WTC11 (cell line): ENCODE data around the gene PSD4. TPM values are rescaled to one million over a fixed set of nuclear protein-coding genes. Genes with fewer than 3 reads are reported as not detected.

ENCODE experiments used
- ATAC-seq: fragments of 200-7000 bp; cut with Tn5 transposase; 2 replicates; pipeline ENCODE4 v1.10.0; 2021; ENCODE audit warnings: mild to moderate bottlenecking, moderate library complexity
- CTCF ChIA-PET: fragments of 300-600 bp; sonication (Branson Sonifier 250); formaldehyde crosslinking; loops from one replicate; lab custom pipeline; 2021; ENCODE audit warnings: antibody characterized with exemption; lab: Charles Lee
- POLR2A ChIA-PET: fragments of 350-600 bp; sonication (Branson Sonifier 250); formaldehyde crosslinking; loops from one replicate; lab custom pipeline; 2021; ENCODE audit warnings: antibody characterized with exemption; lab: Charles Lee
- DNase-seq: peaks from one replicate; pipeline ENCODE4 v3.0.0; 2021; ENCODE audit warnings: low spot score
- H3K27ac Mint-ChIP-seq: 2 replicates; pipeline ENCODE4 v1.8.0; 2021; ENCODE audit warnings: mixed read lengths
- H3K27me3 Mint-ChIP-seq: 2 replicates; pipeline ENCODE4 v1.8.0; 2021; ENCODE audit warnings: low read depth, mild to moderate bottlenecking, moderate library complexity, mixed read lengths
- H3K36me3 Mint-ChIP-seq: 2 replicates; pipeline ENCODE4 v1.8.0; 2021; ENCODE audit warnings: mixed read lengths
- H3K4me1 Mint-ChIP-seq: 2 replicates; pipeline ENCODE4 v1.8.0; 2022; ENCODE audit warnings: mixed read lengths
- H3K4me3 Mint-ChIP-seq: 2 replicates; pipeline ENCODE4 v1.8.0; 2021; ENCODE audit warnings: mild to moderate bottlenecking, moderate library complexity, mixed read lengths
- H3K9me3 Mint-ChIP-seq: 2 replicates; pipeline ENCODE4 v1.8.0; 2021; ENCODE audit warnings: mixed read lengths
- ATF6 ChIP-seq: sonication (generic); formaldehyde crosslinking; IDR thresholded peaks from 2 replicates; pipeline ENCODE4 v1.8.1; 2023; ENCODE audit warnings: mild to moderate bottlenecking, missing genetic modification reagents
- ELF4 ChIP-seq: sonication (generic); formaldehyde crosslinking; IDR thresholded peaks from 2 replicates; pipeline ENCODE4 v1.8.1; 2022; ENCODE audit warnings: low read depth, mild to moderate bottlenecking, moderate library complexity, missing genetic modification reagents
- ETV6 ChIP-seq: sonication (generic); formaldehyde crosslinking; IDR thresholded peaks from 2 replicates; pipeline ENCODE4 v1.8.1; 2022; ENCODE audit warnings: mild to moderate bottlenecking, missing genetic modification reagents
- GABPB1 ChIP-seq: sonication (generic); formaldehyde crosslinking; IDR thresholded peaks from 2 replicates; pipeline ENCODE4 v1.8.1; 2023; ENCODE audit warnings: mild to moderate bottlenecking, missing genetic modification reagents
- HMGA2 ChIP-seq: fragments of 250-450 bp; sonication (Bioruptor Pico); IDR thresholded peaks from 2 replicates; pipeline ENCODE4 v1.4.0; 2021; ENCODE audit warnings: mild to moderate bottlenecking, moderate library complexity
- JAZF1 ChIP-seq: fragments of 250-450 bp; sonication (Bioruptor Pico); IDR thresholded peaks from 2 replicates; pipeline ENCODE4 v1.9.0; 2021; ENCODE audit warnings: moderate library complexity, mild to moderate bottlenecking, inconsistent platforms
- NR3C1 ChIP-seq: sonication (generic); formaldehyde crosslinking; conservative IDR thresholded peaks from 2 replicates; pipeline ENCODE4 v1.8.1; 2023; ENCODE audit warnings: low read depth, mild to moderate bottlenecking, missing genetic modification reagents
- SP1 ChIP-seq: sonication (generic); formaldehyde crosslinking; conservative IDR thresholded peaks from 2 replicates; pipeline ENCODE4 v1.8.1; 2022; ENCODE audit warnings: missing genetic modification reagents
- TP53 ChIP-seq: sonication (generic); formaldehyde crosslinking; IDR thresholded peaks from 2 replicates; pipeline ENCODE4 v1.8.1; 2023; ENCODE audit warnings: mild to moderate bottlenecking, missing genetic modification reagents
- ZNF232 ChIP-seq: sonication (generic); formaldehyde crosslinking; IDR thresholded peaks from 2 replicates; pipeline ENCODE4 v1.8.0; 2022; ENCODE audit warnings: mild to moderate bottlenecking, missing genetic modification reagents
- total RNA-seq: library from RNA; stranded (reverse); gene quantifications from 3 replicates; pipeline ENCODE4 v1.2.3, GENCODE V29; 2021
- TF ChIP-seq, protein P1 (sequence below): sonication (generic); formaldehyde crosslinking; IDR thresholded peaks from 2 replicates; pipeline ENCODE4 v1.8.0; 2022; ENCODE audit warnings: mild to moderate bottlenecking, missing genetic modification reagents
- TF ChIP-seq, protein P2 (sequence below): sonication (generic); formaldehyde crosslinking; IDR thresholded peaks from 2 replicates; pipeline ENCODE4 v1.8.1; 2023; ENCODE audit warnings: mild to moderate bottlenecking, moderate library complexity, missing genetic modification reagents

PSD4 gene
- total RNA-seq, 1 experiment from 2014 or later: 1.5 TPM

DNA sequence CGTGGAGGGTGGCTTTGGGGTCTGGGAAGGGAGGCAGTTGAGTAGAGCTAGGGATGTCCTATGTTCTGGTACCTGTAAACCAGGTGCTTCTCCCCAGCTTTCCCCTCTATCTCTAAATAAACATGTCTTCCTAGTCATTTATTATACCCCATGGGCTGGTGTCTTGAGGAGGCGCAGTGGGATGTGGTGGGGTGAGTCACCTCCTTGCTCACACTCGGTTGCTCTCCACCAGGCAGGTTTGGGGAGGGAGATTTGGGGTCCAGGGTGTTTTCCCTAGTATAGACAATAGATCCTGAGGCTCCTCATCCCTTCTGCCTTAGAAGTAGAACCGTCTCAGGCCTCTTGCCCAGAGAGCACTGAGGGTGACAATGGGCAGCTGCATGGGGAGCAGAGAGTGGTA is 5.1 kb downstream of the PSD4 start:
- POLR2A ChIA-PET: no interaction called here
- CTCF ChIA-PET: interaction anchor here (5.3 kb wide), 1 partner anchor 42 kb away, joined by 42 read pairs; no protein-coding TSS in a partner anchor

DNA sequence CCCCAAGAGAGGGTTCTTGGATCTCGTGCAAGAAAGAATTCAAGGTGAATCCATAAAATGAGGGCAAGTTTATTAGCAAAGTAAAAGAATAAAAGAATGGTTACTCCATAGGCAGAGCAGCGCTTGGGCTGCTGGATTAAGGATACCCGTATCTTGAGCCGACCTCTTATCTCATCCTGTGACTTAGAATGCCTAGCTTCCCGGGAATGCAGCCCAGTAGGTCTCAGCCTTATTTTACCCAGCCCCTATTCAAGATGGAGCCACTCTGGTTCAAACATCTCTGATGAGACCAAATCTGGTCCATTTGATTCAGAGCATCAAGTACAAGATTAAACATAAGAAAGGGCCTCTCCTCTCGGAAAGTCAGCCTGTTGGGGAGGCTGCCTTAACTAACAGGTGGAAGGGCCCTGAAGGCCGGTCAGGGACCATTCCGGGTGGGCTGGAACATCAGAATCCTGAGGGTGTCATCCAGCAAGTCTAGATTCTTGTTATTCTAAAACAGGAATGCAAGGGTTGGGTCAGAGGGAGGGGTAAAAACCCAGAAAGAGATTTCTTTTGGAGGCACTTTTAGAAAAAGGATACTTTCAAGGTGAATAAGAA is 5.8 kb downstream of the PSD4 start:
- POLR2A ChIA-PET: no interaction called here
- no peaks in the 10 kb centered on the region; the same call in 1 of the 2 replicates for H3K27me3 Mint-ChIP-seq
- H3K9me3 Mint-ChIP-seq: no peaks in the 10 kb centered on the region
- DNase-seq (no peak), ATAC-seq (no peak)
- no peaks in the 10 kb centered on the region for H3K36me3 Mint-ChIP-seq
- H3K27ac Mint-ChIP-seq: no peak overlapping the region
- no peak for TF ChIP-seq ATF6 (CRISPR knock-in tag)
- CTCF ChIA-PET: interaction anchor here (0.8 to 2.5 kb wide), 4 partner anchors 19 to 100 kb away, joined by 3 to 21 read pairs (median 14); no protein-coding TSS in a partner anchor
- no peak overlapping the region for H3K4me3 Mint-ChIP-seq
- peaks cover 19% of the 10 kb centered on the region for H3K4me1 Mint-ChIP-seq

More for the DNA sequence above, 5.1 kb downstream of the PSD4 start:
- Mint-ChIP-seq H3K9me3 (no peaks in the 10 kb centered on the region), H3K4me3 (no peak overlapping the region), H3K27ac (no peak overlapping the region), H3K4me1 (peaks cover 19% of the 10 kb centered on the region), H3K36me3 (no peaks in the 10 kb centered on the region), H3K27me3 (no peaks in the 10 kb centered on the region; the same call in 1 of the 2 replicates)
- no peak for TF ChIP-seq JAZF1 (CRISPR knock-in tag)
- no peak for TF ChIP-seq ELF4 (CRISPR knock-in tag)
- TF ChIP-seq SP1 (CRISPR knock-in tag): no peak
- TF ChIP-seq, protein P1, sequence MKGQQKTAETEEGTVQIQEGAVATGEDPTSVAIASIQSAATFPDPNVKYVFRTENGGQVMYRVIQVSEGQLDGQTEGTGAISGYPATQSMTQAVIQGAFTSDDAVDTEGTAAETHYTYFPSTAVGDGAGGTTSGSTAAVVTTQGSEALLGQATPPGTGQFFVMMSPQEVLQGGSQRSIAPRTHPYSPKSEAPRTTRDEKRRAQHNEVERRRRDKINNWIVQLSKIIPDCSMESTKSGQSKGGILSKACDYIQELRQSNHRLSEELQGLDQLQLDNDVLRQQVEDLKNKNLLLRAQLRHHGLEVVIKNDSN: no peak
- no peak for TF ChIP-seq NR3C1
- no peak for ATAC-seq
- no peak for DNase-seq

GRCh38 chr2:113180131-113180946 is 6.6 kb downstream of the PSD4 start:
- Mint-ChIP-seq H3K27ac (no peak overlapping the region), H3K9me3 (no peaks in the 10 kb centered on the region), H3K4me1 (peaks cover 17% of the 10 kb centered on the region)

GRCh38 chr2:113181258-113182051 is 7.7 kb downstream of the PSD4 start:
- Mint-ChIP-seq H3K27me3 (no peaks in the 10 kb centered on the region; the same call in 1 of the 2 replicates), H3K36me3 (no peaks in the 10 kb centered on the region), H3K4me1 (peaks cover 13% of the 10 kb centered on the region), H3K27ac (no peak overlapping the region), H3K4me3 (no peak overlapping the region), H3K9me3 (no peaks in the 10 kb centered on the region)
- TF ChIP-seq HMGA2 (no peak), ZNF232 (CRISPR knock-in tag) (no peak), ETV6 (CRISPR knock-in tag) (no peak), TP53 (no peak)
- TF ChIP-seq, protein P2, sequence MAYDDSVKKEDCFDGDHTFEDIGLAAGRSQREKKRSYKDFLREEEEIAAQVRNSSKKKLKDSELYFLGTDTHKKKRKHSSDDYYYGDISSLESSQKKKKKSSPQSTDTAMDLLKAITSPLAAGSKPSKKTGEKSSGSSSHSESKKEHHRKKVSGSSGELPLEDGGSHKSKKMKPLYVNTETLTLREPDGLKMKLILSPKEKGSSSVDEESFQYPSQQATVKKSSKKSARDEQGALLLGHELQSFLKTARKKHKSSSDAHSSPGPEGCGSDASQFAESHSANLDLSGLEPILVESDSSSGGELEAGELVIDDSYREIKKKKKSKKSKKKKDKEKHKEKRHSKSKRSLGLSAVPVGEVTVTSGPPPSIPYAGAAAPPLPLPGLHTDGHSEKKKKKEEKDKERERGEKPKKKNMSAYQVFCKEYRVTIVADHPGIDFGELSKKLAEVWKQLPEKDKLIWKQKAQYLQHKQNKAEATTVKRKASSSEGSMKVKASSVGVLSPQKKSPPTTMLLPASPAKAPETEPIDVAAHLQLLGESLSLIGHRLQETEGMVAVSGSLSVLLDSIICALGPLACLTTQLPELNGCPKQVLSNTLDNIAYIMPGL (CRISPR knock-in tag): no peak
- ATAC-seq (no peak), DNase-seq (no peak)
- POLR2A ChIA-PET: no interaction called here
- CTCF ChIA-PET: interaction anchor here (1.3 to 2.5 kb wide), 4 partner anchors 17 to 101 kb away, joined by 3 to 21 read pairs (median 14); no protein-coding TSS in a partner anchor

More at GRCh38 chr2:113180131-113180946, 6.6 kb downstream of the PSD4 start:
- H3K36me3 Mint-ChIP-seq: no peaks in the 10 kb centered on the region
- no peak overlapping the region for H3K4me3 Mint-ChIP-seq
- peak; percentile 38 for ATAC-seq
- no peak for DNase-seq
- TF ChIP-seq NR3C1 (no peak), GABPB1 (CRISPR knock-in tag) (0 out of 2 replicates have a peak, but pooled peaks have one; percentile 10)
- H3K27me3 Mint-ChIP-seq: no peaks in the 10 kb centered on the region; the same call in 1 of the 2 replicates
- POLR2A ChIA-PET: interaction anchor here (0.7 kb wide), 1 partner anchor 9 kb away, joined by 3 read pairs; no protein-coding TSS in a partner anchor
- CTCF ChIA-PET: interaction anchor here (0.8 to 2.5 kb wide), 5 partner anchors 18 to 100 kb away, joined by 3 to 21 read pairs (median 12); no protein-coding TSS in a partner anchor
